AG20443 (cell line): ENCODE results near the gene GTF2H1.
"Not testable (repeated sequence)": the region's sequence is repeated elsewhere in the genome, so short reads cannot be mapped to it uniquely, and the experiment has no call there.

Experiments used
- DNase-seq: peaks from one replicate; pipeline ENCODE4 v3.0.0; 2012; ENCODE audit warnings: low spot score, mixed read lengths

The GTF2H1 gene

GRCh38 chr11:18375941-18376340 lies 53.6 kb downstream of the GTF2H1 start:
- no peak for DNase-seq

DNA sequence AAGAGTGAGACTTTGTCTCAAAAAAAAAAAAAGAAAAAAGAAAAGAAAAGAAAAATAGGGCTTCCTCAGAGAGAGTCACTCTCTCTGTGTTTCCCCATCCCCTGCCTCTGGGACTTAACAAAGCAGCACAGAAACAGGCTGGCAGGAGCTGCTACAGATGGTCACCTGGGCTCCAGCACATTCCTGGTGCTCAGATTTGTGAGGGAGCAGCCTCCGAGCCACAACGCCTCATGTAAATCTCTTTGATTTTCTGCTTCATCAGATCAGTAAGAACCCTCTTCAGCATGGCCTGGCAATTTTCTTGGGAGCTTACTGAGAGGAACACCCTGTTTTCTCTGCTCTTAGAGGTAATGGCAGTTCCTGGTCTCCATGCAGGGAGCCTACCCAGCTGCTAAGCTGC lies 56.8 kb downstream of the GTF2H1 start:
- DNase-seq = no peak

- peak; percentile 94 for DNase-seq
Observed at GRCh38 chr11:18383388-18384156, 61.2 kb downstream of the GTF2H1 start.

GRCh38 chr11:18384157-18384641 lies 61.8 kb downstream of the GTF2H1 start:
- DNase-seq = peak; percentile 75

- DNase-seq = no peak
Observed at GRCh38 chr11:18390088-18390487, 67.7 kb downstream of the GTF2H1 start.

- no peak for DNase-seq
Observed at GRCh38 chr11:18392434-18393321, 70.3 kb downstream of the GTF2H1 start.

DNA sequence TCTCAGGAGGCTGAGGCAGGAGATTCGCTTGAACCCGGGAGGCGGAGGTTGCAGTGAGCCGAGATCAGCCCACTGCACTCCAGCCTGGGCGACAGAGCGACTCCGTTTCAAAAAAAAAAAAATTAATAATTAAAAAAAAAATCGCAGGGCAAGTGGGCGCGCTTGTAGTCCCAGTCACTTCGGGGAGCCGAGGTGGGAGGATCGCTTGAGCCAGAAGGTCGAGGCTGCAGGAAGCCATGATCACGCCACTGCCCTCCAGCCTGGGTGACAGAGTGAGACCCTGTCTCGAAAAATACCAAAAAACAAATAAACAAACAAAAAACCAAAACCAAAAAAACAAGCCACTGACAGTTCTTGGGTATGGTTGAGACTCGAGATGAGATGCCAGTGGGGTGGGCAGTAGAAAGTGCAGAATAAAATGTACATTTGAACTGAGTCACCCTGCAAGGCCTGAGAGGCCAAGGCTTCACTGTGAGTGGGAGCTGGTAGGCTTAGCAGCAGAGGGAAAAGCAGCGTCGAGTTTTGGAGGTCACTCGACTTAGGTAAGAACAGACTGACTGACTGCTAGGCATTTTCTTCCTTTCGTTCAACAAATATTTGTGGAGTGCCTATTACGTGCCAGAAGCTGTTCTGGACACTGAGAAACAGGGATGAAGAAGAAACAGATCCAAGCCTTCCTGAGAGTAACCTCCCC lies 71.4 kb downstream of the GTF2H1 start:
- DNase-seq = no peak

- peak; percentile 97 for DNase-seq
Observed at GRCh38 chr11:18394275-18394927, 72.0 kb downstream of the GTF2H1 start, which contains the start of gene LDHA. Gene LDHA (plus strand): TSS chr11:18394563. CDS start chr11:18396843, 2,280 bp downstream.

DNA sequence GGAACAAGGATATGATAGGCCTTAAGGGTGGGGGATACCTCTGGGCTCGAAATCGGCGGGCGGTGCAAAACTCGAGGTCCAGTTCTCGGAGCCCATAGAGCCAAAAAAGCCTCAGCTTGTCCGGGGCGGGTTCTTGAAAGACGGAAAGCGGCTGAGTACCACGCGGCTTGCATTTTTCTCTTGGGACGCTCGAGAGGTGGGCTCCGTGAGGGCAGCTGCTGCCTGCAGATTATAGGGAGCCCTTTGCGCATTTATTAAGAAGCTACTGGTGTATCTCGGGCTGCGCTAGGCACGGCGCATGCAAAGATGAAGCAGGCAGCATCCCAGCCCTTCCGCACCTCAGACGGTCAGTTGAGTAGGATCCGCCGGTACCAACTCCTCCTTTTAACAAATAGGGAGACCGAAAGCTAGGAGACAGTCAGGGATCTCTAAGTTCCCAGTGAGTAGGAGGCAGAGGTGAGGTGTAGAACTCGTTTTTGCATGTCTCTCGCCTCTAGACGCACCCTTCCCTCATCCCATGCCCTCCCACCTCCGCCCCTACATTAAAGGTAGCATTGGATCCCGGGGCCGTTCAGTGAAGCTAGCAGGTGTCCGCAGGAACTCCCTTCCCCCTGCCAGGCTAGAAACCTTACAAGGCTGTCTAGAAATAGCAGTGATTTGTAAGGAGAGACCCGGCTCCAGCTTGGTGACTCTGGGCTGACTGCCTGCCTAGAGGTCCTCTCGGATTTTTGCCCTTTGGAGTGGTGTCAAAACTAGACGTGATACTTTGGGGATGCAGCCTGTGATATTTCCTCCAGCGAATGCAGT lies 72.8 kb downstream of the GTF2H1 start:
- DNase-seq = no peak

DNA sequence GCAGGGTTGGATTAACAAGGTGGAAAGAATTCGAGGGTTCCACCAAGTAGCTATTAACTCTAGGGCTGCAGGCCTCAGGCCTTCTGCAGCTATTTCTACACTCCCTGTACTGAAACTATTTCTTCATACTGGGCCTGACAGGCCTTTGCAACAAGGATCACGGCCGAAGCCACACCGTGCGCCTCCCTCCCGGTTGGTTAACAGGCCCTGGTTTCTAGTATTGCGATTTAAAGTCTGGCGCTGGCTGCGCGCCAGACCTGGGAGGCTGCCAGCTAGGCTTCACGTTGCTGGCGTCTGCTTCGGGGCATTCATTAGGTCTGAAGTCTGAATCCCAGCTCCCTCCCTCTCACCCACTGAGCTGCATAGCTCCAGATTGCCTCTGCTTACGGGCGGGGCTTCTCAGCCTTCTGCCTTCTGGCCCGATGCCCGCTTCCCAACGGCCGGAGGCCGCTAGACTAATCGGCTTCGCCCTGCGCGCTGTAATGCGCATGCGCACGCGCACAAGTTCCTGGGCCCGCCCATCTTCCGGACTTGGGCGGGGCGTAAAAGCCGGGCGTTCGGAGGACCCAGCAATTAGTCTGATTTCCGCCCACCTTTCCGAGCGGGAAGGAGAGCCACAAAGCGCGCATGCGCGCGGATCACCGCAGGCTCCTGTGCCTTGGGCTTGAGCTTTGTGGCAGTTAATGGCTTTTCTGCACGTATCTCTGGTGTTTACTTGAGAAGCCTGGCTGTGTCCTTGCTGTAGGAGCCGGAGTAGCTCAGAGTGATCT lies 73.6 kb downstream of the GTF2H1 start:
- DNase-seq = peak; percentile 97

GRCh38 chr11:18397921-18398320 lies 75.6 kb downstream of the GTF2H1 start:
- DNase-seq = no peak

DNA sequence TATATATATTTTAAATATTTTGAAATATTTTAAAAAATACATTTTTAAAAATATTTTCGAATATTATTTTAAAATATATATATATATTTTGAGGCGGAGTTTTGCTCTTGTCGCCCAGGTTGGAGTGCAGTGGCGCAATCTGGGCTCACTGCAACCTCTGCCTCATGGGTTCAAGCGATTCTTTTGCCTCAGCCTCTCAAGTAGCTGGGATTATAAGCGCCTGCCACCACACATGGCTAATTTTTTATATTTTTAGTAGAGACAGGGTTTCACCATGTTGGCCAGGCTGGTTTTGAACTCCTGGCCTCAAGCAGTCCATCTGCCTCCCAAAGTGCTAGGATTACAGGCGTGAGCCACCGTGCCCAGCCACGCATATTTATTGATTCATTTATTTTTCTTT lies 78.7 kb downstream of the GTF2H1 start:
- DNase-seq = not testable (repeated sequence)

DNA sequence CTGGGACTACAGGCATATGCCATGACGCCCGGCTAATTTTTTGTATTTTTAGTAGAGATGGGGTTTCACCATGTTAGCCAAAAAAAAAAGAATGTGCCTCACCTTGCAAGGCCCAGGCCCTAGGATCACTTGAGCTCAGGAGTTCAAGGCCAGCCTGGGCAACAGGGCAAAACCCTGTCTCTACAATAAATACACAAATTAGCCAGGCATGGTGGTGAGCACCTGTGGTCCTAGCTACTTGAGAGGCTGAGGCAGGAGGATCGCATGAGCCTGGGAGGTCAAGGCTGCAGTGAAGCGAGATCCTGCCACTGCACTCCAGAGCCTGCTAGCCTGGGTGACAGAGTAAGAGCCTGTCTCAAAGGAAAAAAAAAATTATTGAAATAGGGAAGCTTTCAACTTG lies 81.7 kb downstream of the GTF2H1 start:
- DNase-seq = no peak

GRCh38 chr11:18407400-18407799 lies 85.0 kb downstream of the GTF2H1 start:
- DNase-seq = not testable (repeated sequence)

GRCh38 chr11:18408558-18409291 lies 86.4 kb downstream of the GTF2H1 start:
- DNase-seq = no peak

GRCh38 chr11:18416459-18416858 lies 94.1 kb downstream of the GTF2H1 start:
- DNase-seq = no peak
